Measurements from ENCODE around the gene NKAIN2.
"Not testable (repeated sequence)": the region's sequence is repeated elsewhere in the genome, so short reads cannot be mapped to it uniquely, and the experiment has no call there.

NKAIN2 gene

GRCh38 chr6:124536157-124536841, 732.6 kb downstream of the NKAIN2 start:
- DNase-seq = no peak

DNA sequence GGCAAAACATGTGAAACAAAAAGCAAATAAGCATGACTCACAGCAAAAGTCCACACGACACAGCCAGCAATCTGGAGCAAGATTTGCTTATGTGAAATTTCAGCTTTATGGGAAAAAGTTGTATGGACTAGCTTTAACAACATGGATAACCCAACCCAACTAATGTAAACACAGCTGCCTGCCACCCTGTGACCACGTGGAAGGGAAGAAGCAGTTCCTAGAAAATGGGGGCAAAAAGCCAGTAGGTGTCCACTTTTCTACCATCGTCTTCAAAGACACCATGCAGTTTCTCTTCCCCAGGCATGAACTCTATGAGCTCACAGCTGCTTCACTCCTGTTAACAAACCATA, 733.2 kb downstream of the NKAIN2 start:
- peak in 1 of 2 experiments; percentile 1 for DNase-seq

- DNase-seq = no peak
Measured at GRCh38 chr6:124539096-124539495, 735.4 kb downstream of the NKAIN2 start.

DNA sequence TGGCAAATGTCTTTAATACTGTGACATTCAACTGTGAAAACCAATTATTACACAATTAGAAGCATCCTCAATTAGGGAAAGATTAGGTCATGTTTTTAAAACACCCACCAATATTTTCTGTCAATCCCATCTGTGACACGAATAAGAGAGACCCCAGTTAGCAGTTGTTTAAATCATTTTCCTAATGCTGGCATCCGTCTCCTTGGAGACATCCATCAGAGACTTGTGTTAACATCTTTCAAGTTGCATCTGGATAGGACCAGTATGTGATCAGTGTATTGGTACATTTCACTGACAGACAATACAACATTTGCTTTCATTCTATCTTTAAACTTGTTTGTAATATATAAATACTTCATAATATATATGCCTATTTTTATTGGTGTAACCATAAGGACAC, 737.9 kb downstream of the NKAIN2 start:
- DNase-seq = no peak

GRCh38 chr6:124546601-124547000, 742.9 kb downstream of the NKAIN2 start:
- DNase-seq = no peak

DNA sequence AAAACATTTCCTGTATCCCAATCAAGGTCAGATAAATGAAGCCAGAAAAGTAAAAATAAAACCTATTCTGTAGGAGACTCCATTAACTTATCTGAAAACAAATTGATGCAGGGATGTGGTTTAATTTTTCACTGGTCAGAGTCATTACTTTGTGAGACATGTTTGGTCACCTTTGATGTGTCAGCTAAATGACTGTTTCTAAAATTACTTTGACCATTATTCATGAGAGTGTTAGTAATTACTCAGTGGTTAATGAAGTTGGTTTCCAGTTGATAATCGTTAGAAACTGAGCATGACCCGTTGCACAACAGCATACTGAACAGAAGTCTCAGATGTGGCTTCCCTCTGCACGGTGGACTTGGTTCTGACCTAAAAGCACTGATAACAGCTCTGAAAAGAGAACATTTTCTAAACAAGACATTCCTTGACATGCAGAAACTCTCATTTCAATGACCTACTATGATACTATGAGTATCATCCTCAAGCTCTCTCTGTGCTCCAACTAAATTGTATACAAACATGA, 748.1 kb downstream of the NKAIN2 start:
- no peak for DNase-seq

DNA sequence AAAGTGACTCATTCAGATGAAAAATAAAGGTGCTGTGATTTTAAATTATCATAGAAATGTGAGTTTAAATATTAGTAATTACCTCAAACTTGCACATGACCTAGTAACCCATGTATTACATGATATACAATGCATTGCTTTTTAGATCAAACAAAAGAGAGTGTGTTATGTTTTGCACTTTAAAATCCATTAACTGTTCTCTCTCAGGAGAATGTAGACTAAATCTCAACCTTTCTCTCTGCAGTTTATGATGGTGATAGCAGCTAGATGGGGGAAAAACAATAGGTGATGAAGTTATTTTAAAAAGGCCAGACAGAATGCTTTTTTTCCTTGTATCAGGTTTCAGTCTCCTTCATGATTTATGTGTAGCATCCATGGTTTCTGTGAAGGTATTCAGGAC, 754.2 kb downstream of the NKAIN2 start:
- DNase-seq = no peak

DNA sequence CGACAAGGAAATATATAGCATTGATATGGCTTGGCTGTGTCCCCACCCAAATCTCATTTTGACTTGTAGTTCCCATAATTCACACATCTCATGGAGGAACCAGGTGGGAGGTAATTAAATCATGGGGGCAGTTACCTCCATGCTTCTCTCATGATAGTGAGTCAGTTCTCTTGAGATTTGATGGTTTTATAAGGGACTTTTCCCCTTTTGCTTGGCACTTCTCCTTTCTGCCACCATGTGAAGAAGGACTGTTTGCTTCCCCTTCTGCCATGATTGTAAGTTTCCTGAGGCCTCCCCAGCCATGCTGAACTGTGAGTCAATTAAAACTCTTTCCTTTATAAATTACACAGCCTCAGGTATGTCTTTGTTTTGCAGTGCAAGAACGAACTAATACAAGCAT, 756.4 kb downstream of the NKAIN2 start:
- DNase-seq = not testable (repeated sequence)

DNA sequence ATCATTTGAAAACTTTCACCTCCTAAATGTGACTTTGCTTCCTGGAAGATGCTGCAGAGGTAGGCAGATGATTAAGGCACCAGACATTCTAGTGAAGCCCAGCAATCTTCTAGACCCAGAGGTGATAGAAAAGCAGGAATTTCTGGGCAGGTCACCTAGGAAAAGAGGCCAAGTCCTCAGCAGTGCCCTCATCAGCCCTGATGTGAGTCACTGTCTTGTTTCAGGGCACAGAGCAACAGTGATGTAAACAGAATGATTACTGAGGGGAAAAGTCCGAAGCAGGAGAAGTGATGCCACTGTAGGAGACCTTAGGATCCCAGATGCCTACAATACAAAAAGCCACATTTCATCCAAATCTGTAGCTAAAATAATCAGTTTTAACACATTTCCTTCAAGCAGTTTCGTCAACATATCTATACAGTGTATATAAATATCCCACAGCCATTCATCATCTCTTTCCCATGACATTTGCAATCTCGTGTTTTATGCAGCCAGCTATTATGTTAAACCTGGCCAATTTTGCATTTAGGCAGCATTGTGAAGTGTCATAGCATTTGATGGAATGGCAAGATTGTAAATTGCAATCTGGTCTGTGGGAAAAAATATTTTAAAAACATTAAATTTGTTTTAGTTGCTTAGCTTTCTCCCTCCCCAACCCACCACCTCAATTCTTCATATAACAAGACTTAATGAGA, 757.4 kb downstream of the NKAIN2 start:
- no peak for DNase-seq

DNA sequence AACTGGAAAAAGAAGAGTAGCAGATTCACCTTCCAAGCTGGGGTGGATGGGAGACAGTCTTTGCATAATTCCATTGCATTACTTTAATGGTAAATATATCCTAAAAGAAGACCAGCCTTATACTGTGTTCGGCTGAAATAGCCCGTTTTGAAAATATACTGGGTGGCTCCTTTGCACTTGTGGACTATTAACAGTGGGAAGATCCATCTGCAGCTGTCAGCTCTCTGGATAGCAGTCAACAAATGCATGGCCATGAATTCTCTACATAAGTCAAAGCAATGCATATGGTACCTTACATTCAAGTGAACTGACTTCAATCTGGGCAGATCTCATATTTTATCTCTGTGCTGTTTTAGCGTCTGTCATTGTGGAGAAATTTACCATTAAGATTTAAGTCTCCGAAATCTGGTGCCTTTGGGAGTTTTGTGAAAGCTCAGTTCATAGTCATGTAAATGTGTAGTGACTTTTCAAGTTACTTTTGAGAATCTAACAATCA, 758.0 kb downstream of the NKAIN2 start:
- no peak for DNase-seq

DNA sequence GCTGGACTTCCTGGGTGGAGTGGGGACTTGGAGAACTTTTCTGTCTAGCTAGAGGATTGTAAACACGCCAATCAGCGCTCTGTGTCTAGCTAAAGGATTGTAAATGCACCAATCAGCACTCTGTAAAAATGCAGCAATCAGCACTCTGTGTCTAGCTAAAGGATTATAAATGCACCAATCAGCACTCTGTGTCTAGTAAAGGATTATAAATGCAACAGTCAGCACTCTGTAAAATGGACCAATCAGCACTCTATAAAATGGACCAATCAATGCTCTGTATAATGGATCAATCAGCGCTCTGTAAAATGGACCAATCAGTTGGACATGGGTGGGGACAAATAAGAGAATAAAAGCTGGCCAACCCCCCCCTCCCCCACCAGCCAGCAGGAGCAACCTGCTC, 760.5 kb downstream of the NKAIN2 start:
- DNase-seq = not testable (repeated sequence)

DNA sequence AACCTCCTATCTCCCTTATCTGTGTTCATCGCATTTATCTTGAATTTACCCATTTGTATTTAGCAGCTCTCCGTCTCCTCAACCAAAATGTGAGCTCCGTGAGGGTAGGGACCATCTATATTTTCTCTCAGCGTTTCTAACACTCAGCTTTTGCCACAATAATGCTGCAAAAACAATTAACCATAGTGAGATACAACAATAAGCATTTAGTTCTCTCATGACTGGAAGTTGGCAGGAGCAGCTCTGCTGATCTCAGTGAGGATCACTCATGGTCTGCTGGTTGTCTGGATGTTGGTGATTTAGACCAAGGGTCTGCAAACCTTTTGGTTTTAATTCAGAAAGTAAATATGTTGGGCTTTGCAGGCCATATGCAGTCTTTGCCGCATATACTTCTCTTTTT, 763.7 kb downstream of the NKAIN2 start:
- DNase-seq = no peak

DNA sequence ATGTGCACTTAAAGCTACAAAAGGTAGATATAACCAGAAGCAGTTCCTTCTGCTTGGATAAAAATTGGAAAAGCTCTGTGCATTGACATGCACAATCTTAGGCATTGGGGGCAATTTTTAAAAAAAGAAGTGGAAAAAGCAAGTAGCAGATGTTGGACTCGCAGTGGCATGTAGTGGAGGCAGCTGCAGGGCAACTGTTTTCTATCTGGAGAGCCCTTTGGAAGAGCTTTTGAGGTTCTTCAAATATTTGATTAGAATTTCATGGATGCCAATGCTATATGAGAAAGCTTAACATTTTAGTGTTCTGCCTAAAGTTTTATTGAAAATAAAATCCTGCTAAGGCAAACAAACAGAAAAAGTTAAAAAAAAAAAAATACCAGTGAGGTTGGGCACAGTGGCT, 770.3 kb downstream of the NKAIN2 start:
- no peak for DNase-seq

DNA sequence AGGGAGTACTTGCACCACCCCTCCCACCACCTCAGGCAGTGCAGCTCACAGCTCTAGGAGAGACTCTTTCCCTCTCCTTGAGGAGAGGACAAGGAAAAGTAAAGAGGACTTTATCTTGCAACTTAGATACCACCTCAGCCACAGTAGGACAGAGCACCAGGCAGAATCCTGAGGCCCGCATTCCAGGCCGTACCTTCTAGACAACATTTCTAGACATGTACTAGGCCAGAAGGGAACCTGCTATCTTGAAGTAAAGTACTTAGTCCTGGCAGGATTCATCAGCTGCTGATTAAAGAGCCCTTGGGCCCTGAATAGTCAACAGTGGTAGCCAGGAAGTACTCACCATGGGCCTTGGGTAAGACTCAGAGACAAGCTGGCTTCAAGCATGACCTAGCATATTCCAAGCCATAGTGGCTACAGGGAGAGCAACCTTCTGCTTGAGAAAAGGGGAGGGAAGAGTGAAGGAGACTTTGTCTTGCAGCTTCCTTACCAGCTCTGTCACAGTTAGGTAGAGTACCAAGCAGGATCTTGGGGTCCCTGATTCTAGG, 774.1 kb downstream of the NKAIN2 start:
- DNase-seq = no peak

DNA sequence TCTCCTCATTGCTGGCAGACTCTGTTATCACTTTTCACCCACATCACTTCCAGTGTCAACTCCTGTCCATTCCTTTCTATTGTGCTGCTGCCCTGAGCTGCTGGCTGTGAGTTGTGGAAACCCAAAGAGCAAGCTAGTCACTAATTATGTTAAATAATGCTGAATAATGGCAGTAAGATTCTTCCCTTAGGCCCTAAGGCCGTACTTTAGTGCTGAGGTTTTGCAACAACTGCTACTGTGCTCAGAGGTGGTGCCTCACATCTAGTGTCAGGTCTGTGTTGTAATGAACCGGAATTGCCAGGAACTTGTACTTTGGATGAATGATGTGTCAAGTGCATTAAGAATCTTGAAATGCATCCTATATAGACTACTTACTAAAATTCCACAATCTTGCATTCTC, 786.3 kb downstream of the NKAIN2 start:
- DNase-seq = no peak

- DNase-seq = no peak
Measured at GRCh38 chr6:124599656-124600055, 796.0 kb downstream of the NKAIN2 start.

- no peak for DNase-seq
Measured at GRCh38 chr6:124604719-124605118, 801.1 kb downstream of the NKAIN2 start.

DNA sequence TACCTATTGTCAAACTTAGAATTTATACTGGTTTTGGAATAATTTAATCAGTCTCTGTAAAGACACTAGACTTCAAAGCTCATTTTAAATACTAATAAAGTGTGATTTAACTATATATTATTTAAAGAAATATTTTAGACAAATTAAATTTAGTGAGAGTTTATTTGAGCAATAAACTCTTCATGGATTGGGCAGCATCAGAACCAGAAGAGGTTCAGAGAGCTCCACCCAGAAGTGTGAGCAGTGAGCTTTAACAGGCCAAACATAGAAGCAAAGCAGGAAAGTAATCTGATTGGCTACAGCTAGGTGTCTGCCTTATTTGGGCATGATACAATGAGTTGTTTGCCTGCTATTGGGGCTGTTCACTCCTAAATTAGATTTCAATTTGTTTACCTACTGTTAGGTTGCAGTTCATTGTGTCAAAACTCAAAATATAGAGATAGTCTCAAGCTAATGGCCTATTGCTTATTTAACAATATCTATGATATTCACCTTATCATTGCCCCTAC, 803.5 kb downstream of the NKAIN2 start:
- DNase-seq = no peak

DNA sequence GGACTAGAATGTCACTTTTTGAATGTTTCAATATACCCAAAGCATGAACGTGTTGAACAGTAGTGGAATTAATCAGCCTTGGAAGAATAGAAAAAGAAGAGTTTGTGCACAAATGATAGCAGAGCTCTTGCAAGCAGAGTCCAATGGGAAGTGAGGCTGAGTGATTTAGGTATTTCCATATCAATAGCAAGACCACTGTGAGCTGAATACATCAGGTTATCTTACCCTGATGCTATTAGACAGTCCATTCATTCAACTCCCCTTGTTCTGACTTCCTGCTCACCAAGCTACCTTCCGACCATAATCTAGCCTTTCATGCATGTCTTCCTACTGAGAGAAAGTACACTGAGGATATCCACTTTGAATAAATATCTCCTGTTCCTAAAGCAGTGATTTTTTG, 809.4 kb downstream of the NKAIN2 start:
- DNase-seq = no peak

- DNase-seq = no peak
Measured at GRCh38 chr6:124622351-124622750, 818.7 kb downstream of the NKAIN2 start.

DNA sequence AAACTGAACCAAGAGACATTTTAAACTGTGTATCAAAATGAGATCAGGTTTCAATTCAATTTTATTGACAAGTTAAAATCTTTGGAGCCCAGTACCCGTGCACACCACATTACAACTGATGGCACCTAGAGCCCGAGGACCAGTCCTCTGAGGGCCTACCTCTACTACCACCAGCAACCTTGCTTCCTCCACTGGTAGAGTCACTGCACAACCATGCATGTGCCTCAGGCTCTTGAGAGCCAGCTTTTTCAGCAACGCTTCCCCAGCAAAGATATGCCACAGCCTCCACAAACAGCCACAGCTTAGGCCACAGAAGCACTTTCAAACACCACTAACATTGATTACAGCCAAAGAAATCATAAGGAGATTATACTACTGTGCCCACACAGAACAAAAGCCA, 830.0 kb downstream of the NKAIN2 start:
- DNase-seq = no peak

- no peak for DNase-seq
Measured at GRCh38 chr6:124640432-124640831, 836.8 kb downstream of the NKAIN2 start.

DNA sequence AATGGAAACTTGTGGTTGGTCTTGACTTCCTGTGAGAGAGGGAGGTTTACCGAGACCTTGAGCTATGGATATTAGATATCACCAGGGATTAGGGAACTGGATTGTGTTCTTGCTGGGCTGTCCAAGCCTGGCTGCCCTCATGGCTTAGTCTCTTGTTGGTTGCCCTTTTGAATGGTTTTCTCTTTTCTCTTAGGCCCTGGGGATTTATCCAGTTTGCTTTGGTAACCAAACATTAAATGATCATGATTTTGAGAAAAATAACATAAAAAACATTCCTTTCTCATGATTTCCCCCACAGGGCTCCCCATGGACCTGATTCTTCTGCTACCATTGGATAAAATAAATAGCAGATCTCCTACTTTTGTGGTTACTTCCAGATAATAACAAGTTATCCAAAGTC, 852.2 kb downstream of the NKAIN2 start:
- no peak for DNase-seq

- DNase-seq = no peak
Measured at GRCh38 chr6:124658053-124658452, 854.4 kb downstream of the NKAIN2 start.
